Cardiac fibroblast (primary cell): ENCODE results near the gene STX16.

ENCODE experiments used
- DNase-seq, 2 donors: peaks; one replicate each; pipeline versions ENCODE4 v3.0.0 to v3.0.0-alpha.2; 2010; ENCODE audit warnings: low read depth in 2 of 2
- H3K4me3 ChIP-seq, 2 donors: replicated peaks in 1 of 2; 1 replicate in 1 of 2; 2 replicates in 1 of 2; pipeline ENCODE4 v1.5.1; 2011; ENCODE audit warnings: low read depth in 2 of 2, low read length in 2 of 2, mild to moderate bottlenecking in 2 of 2, moderate library complexity in 1 of 2
- CTCF ChIP-seq: IDR thresholded peaks from one replicate; pipeline ENCODE4 v1.5.1; 2011; ENCODE audit warnings: low read depth, mild to moderate bottlenecking, low read length, inconsistent platforms

The STX16 gene

GRCh38 chr20:58668901-58669286, 17.8 kb downstream of the STX16 start:
- H3K4me3 ChIP-seq: no peak overlapping the region
- no peak for DNase-seq
- TF ChIP-seq CTCF: no peak

- DNase-seq: no peak
- TF ChIP-seq CTCF: no peak
- H3K4me3 ChIP-seq: no peak overlapping the region
Observed at GRCh38 chr20:58669287-58670006, 18.4 kb downstream of the STX16 start.

GRCh38 chr20:58670102-58670501, 19.0 kb downstream of the STX16 start:
- no peak for TF ChIP-seq CTCF

GRCh38 chr20:58670659-58671058, 19.6 kb downstream of the STX16 start:
- no peak overlapping the region for H3K4me3 ChIP-seq
- no peak for DNase-seq
- TF ChIP-seq CTCF: no peak

More at GRCh38 chr20:58670102-58670501, 19.0 kb downstream of the STX16 start:
- H3K4me3 ChIP-seq: no peak overlapping the region
- DNase-seq: no peak

- H3K4me3 ChIP-seq: no peak overlapping the region
- TF ChIP-seq CTCF: no peak
- DNase-seq: no peak
Observed at GRCh38 chr20:58673119-58673518, 22.0 kb downstream of the STX16 start.

- H3K4me3 ChIP-seq: no peak overlapping the region
- DNase-seq: no peak
- TF ChIP-seq CTCF: no peak
Observed at GRCh38 chr20:58675146-58675584, 24.1 kb downstream of the STX16 start.

GRCh38 chr20:58675641-58676040, 24.6 kb downstream of the STX16 start:
- no peak for DNase-seq
- no peak for TF ChIP-seq CTCF
- H3K4me3 ChIP-seq: no peak overlapping the region
